HG03457 (cell line): Measurements from ENCODE around the gene EPB41L5.

Source experiments
- ATAC-seq: cut with Tn5 transposase; IDR thresholded peaks from one replicate; pipeline ENCODE4 v1.9.1; 2021; ENCODE audit warnings: moderate number of reproducible peaks; ENCODE audit not compliant: unreplicated experiment

EPB41L5 gene

GRCh38 chr2:120223034-120223912 is 210.4 kb downstream of the EPB41L5 start, which contains the start of gene TMEM185B:
Gene TMEM185B, minus strand, starts transcription at chr2:120223400. Its CDS starts 424 bp downstream, at chr2:120222976.
- ATAC-seq, result peak; percentile 60

GRCh38 chr2:120224256-120224655 is 211.4 kb downstream of the EPB41L5 start:
- no peak for ATAC-seq

- no peak for ATAC-seq
Measured at GRCh38 chr2:120224735-120225548, 212.1 kb downstream of the EPB41L5 start.

- no peak for ATAC-seq
Measured at GRCh38 chr2:120225549-120226065, 212.7 kb downstream of the EPB41L5 start.

- ATAC-seq, result no peak
Measured at GRCh38 chr2:120226316-120226715, 213.4 kb downstream of the EPB41L5 start.

GRCh38 chr2:120227111-120227991 is 214.5 kb downstream of the EPB41L5 start:
- no peak for ATAC-seq

- no peak for ATAC-seq
Measured at GRCh38 chr2:120228503-120228902, 215.6 kb downstream of the EPB41L5 start.
